H1 (cell line): Measurements from ENCODE around the gene MPP3. TPM values are rescaled to one million over a fixed set of nuclear protein-coding genes. Genes with fewer than 3 reads are reported as not detected.

ENCODE experiments used
- JUND ChIP-seq: IDR thresholded peaks from 2 replicates; pipeline ENCODE4 v1.6.1; 2011; ENCODE audit warnings: mild to moderate bottlenecking, improper control_type of control experiment, low read length
- MAX ChIP-seq: IDR thresholded peaks from 2 replicates; pipeline ENCODE4 v1.6.1; 2012; ENCODE audit warnings: inconsistent platforms
- POU5F1 ChIP-seq: IDR thresholded peaks from 2 replicates; pipeline ENCODE4 v1.6.1; 2011; ENCODE audit warnings: low read depth, mild to moderate bottlenecking, low read length, moderate library complexity
- SIN3A ChIP-seq, 2 experiments: IDR thresholded peaks in 1 of 2; conservative IDR thresholded peaks in 1 of 2; 2 replicates each; pipeline ENCODE4 v1.6.1; 2011 to 2012; ENCODE audit warnings: low read length in 2 of 2, improper control_type of control experiment in 1 of 2, low read depth in 1 of 2, mild to moderate bottlenecking in 1 of 2
- SIX5 ChIP-seq: IDR thresholded peaks from 2 replicates; pipeline ENCODE4 v1.6.1; 2011; ENCODE audit warnings: mild to moderate bottlenecking, low read depth, low read length
- SP1 ChIP-seq: IDR thresholded peaks from 2 replicates; pipeline ENCODE4 v1.6.1; 2011; ENCODE audit warnings: low read depth, low read length
- SP4 ChIP-seq: IDR thresholded peaks from 2 replicates; pipeline ENCODE4 v1.6.1; 2012; ENCODE audit warnings: low read length, inconsistent platforms
- YY1 ChIP-seq: IDR thresholded peaks from 2 replicates; pipeline ENCODE4 v1.6.1; 2011; ENCODE audit warnings: low read depth, mild to moderate bottlenecking, low read length
- polyA plus RNA-seq, 7 experiments: library from polyadenylated mRNA; depleted of rRNA in 3 of 7; stranded (reverse) in 5 of 7; unstranded in 2 of 7; fragments of >200 nt in 5 of 7; fragments of 200-250 nt in 2 of 7; gene quantifications; 1 replicate in 5 of 7; 2 replicates in 1 of 7; 4 replicates in 1 of 7; pipeline versions ENCODE4 v1.2.1 to v1.2.3, GENCODE V29; 2011 to 2013; ENCODE audit warnings: missing spikeins in 2 of 7, mixed read lengths in 2 of 7
- total RNA-seq: library from RNA; stranded (reverse); fragmentation: NEBNext Ultra II Directional; extraction: Animal tissue kit (Norgen Biotek cat#: 25700); gene quantifications from 2 replicates; pipeline ENCODE4 v1.2.1, GENCODE V29; 2021

Gene MPP3
- total and polyA plus RNA-seq, 2 of the 8 experiments (the other 6 are each of a cell fraction or from before 2014, with no cell fraction given) = 3.1 to 6.1 TPM

GRCh38 chr17:43875476-43876147 is 42.7 kb upstream of the MPP3 start (continued):
- TF ChIP-seq JUND (no peak), SIN3A (conservative IDR thresholded peaks at IDR 0.05 in 1 of 2, IDR thresholded peaks at IDR 0.05 in 1 of 2; ENCODE audit: low read depth in 1 of 2, low read length in 2 of 2) (no peak), SIX5 (no peak), SP4 (no peak), POU5F1 (no peak), MAX (no peak), YY1 (no peak), SP1 (no peak)
